Measurements from ENCODE around the gene NCCRP1.

- no peak for TF ChIP-seq CTCF (conservative IDR thresholded peaks at IDR 0.05; ENCODE audit: low read length)
- TF ChIP-seq EZH2phosphoT487 (IDR thresholded peaks at IDR 0.05; ENCODE audit: borderline replicate concordance, low read depth, low read length): no peak
These were observed 18.3 kb upstream of the NCCRP1 start for GRCh38 chr19:39178296-39179006.
